Liver (tissue), 9 donors: Measurements from ENCODE around the gene STX10. TPM values are rescaled to one million over a fixed set of nuclear protein-coding genes. Genes with fewer than 3 reads are reported as not detected.

Source experiments
- DNase-seq: peaks from one replicate; pipeline ENCODE4 v3.0.0-alpha.2; 2017; ENCODE audit warnings: low spot score
- H3K27ac ChIP-seq, 2 donors: one replicate each; pipeline ENCODE4 v1.7.0; 2013; ENCODE audit warnings: inconsistent platforms in 2 of 2, low read length in 2 of 2, control low read depth in 1 of 2, low read depth in 1 of 2, mild to moderate bottlenecking in 1 of 2
- H3K27me3 ChIP-seq, 4 donors: one replicate each; pipeline versions ENCODE4 v1.6.1 to v1.7.0; 2013; ENCODE audit warnings: low read length in 3 of 4, inconsistent platforms in 1 of 4, mild to moderate bottlenecking in 1 of 4, moderate library complexity in 1 of 4; ENCODE audit not compliant: control insufficient read depth in 4 of 4, insufficient read depth in 4 of 4
- H3K36me3 ChIP-seq, 4 donors: one replicate each; pipeline versions ENCODE4 v1.6.1 to v1.7.0; 2013; ENCODE audit warnings: low read length in 3 of 4, mild to moderate bottlenecking in 3 of 4, low read depth in 1 of 4, moderate library complexity in 1 of 4; ENCODE audit not compliant: control insufficient read depth in 4 of 4, insufficient read depth in 3 of 4
- H3K4me1 ChIP-seq, 4 donors: one replicate each; pipeline versions ENCODE4 v1.6.1 to v1.7.0; 2013; ENCODE audit warnings: low read length in 3 of 4, mild to moderate bottlenecking in 3 of 4, moderate library complexity in 1 of 4; ENCODE audit not compliant: control insufficient read depth in 4 of 4, insufficient read depth in 4 of 4
- H3K4me3 ChIP-seq, 3 donors: one replicate each; pipeline versions ENCODE4 v1.6.1 to v1.7.0; 2013; ENCODE audit warnings: low read length in 3 of 3, control low read depth in 1 of 3, low read depth in 1 of 3, mild to moderate bottlenecking in 1 of 3
- H3K9ac ChIP-seq, 2 donors: one replicate each; pipeline ENCODE4 v1.7.0; 2013; ENCODE audit warnings: low read length in 2 of 2, mild to moderate bottlenecking in 2 of 2, moderate library complexity in 2 of 2, control low read depth in 1 of 2, low read depth in 1 of 2
- H3K9me3 ChIP-seq, 4 donors: one replicate each; pipeline versions ENCODE4 v1.6.1 to v1.7.0; 2013; ENCODE audit warnings: low read length in 3 of 4; ENCODE audit not compliant: control insufficient read depth in 4 of 4
- GABPA ChIP-seq, 2 donors: IDR thresholded peaks in 1 of 2; conservative IDR thresholded peaks in 1 of 2; 2 replicates each; pipeline ENCODE4 v1.6.1; 2016; ENCODE audit warnings: antibody characterized with exemption in 2 of 2, mild to moderate bottlenecking in 1 of 2, moderate library complexity in 1 of 2
- JUND ChIP-seq, 2 donors: IDR thresholded peaks; 2 replicates each; pipeline ENCODE4 v1.6.1; 2016; ENCODE audit warnings: antibody characterized with exemption in 2 of 2
- NR2F2 ChIP-seq: IDR thresholded peaks from 2 replicates; pipeline ENCODE4 v1.6.1; 2016; ENCODE audit warnings: antibody characterized with exemption
- REST ChIP-seq: IDR thresholded peaks from 2 replicates; pipeline ENCODE4 v1.6.1; 2016; ENCODE audit warnings: antibody characterized with exemption, mild to moderate bottlenecking
- SP1 ChIP-seq: IDR thresholded peaks from 2 replicates; pipeline ENCODE4 v1.6.1; 2018; ENCODE audit warnings: antibody characterized with exemption, mild to moderate bottlenecking
- ZBTB33 ChIP-seq: IDR thresholded peaks from 2 replicates; pipeline ENCODE4 v1.6.1; 2016; ENCODE audit warnings: antibody characterized with exemption
- WGBS: extraction: QIAGEN DNeasy Blood & Tissue Kit; methylation state at CpG from one replicate; pipeline ENCODE4 v1.1.7; 2013; 5-methylcytosine and 5-hydroxymethylcytosine counted together
- polyA plus RNA-seq, 2 donors: library from polyadenylated mRNA; stranded (reverse) in 1 of 2; unstranded in 1 of 2; fragments of 200-250 nt in 1 of 2; fragments of >200 nt in 1 of 2; fragmentation: Nextera tagmentation in 1 of 2; extraction: Ambion mirVana in 1 of 2; gene quantifications; one replicate each; pipeline versions ENCODE4 v1.2.1 to v1.2.3, GENCODE V29; 2013 to 2015
- total RNA-seq, 2 donors: library from RNA; depleted of rRNA; stranded (reverse); fragments of >200 nt; gene quantifications; one replicate each; pipeline ENCODE4 v1.2.3, GENCODE V29; 2014
- TF ChIP-seq, protein P1 (sequence below): IDR thresholded peaks from 2 replicates; pipeline ENCODE4 v1.6.1; 2016; ENCODE audit warnings: antibody characterized with exemption
- TF ChIP-seq, protein P2 (sequence below): IDR thresholded peaks from 2 replicates; pipeline ENCODE4 v1.6.1; 2016; ENCODE audit warnings: antibody characterized with exemption
- donor health status: healthy.
- donor health status: healthy.
- donor health status: healthy.
- donor health status: healthy.
- donor health status: healthy.

Gene STX10
- total and polyA plus RNA-seq, 4 donors, result 15.7 to 32.7 (median 21.2) TPM

DNA sequence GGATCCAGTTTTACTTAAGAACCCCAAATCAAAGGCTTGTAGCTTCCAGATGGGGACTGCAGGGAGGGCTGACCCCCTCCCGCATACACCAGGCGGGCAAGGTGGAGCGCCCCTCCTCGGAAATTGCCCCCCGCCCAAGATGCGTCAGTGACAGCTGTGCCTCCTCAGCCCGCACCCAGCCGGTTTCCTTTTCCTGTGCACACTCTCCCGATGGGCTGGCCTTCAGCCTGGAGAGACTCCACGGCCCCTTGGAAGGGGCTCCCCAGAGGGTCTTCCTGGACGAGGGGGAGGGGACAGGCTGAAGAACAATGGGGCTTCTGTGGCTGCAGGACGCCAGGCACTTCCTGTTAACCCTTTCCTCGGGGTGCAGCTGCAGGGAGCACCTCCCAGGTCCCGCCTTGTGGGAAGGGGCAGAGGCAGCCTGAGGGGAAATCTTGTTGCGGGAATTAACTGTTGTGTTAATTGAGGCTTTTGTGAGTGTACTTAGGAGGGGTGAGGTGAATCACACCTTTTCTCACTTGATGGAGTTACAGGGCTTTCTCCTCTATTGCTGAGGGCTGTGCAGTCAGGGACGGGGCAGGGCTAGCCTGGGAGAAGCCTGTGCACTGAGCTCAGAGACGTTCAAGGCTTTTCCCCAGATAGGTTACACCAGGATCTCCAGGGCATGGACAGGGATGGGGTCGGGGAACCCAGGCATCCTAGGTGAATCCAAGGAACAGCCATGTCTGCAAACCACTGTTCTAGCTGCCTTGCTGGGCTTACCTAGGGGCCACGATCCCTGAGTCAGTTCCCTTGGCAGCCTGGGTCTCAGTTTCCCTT, 14.4 kb upstream of the STX10 start:
- WGBS, result 54% methylated on average over 19 of the region's 19 CpGs
- no peaks in the 10 kb centered on the region for H3K36me3 ChIP-seq
- TF ChIP-seq, protein P1, sequence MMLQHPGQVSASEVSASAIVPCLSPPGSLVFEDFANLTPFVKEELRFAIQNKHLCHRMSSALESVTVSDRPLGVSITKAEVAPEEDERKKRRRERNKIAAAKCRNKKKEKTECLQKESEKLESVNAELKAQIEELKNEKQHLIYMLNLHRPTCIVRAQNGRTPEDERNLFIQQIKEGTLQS, result no peak
- TF ChIP-seq NR2F2, result peak; percentile 53
- TF ChIP-seq REST, result no peak
- no peak for TF ChIP-seq ZBTB33
- TF ChIP-seq GABPA (IDR thresholded peaks at IDR 0.05 in 1 of 2, conservative IDR thresholded peaks at IDR 0.05 in 1 of 2), result no peak
- peak; percentile 30 for TF ChIP-seq SP1
- no peak overlapping the region for H3K9ac ChIP-seq
- no peak for DNase-seq
- H3K9me3 ChIP-seq, result no peaks in the 10 kb centered on the region
- no peak overlapping the region for H3K4me3 ChIP-seq
- no peaks in the 10 kb centered on the region for H3K27me3 ChIP-seq
- peaks cover 9 to 50% (median 22%) of the 10 kb centered on the region in 4 donors for H3K4me1 ChIP-seq
- H3K27ac ChIP-seq, result peak overlapping the region; percentile 87 to 94

DNA sequence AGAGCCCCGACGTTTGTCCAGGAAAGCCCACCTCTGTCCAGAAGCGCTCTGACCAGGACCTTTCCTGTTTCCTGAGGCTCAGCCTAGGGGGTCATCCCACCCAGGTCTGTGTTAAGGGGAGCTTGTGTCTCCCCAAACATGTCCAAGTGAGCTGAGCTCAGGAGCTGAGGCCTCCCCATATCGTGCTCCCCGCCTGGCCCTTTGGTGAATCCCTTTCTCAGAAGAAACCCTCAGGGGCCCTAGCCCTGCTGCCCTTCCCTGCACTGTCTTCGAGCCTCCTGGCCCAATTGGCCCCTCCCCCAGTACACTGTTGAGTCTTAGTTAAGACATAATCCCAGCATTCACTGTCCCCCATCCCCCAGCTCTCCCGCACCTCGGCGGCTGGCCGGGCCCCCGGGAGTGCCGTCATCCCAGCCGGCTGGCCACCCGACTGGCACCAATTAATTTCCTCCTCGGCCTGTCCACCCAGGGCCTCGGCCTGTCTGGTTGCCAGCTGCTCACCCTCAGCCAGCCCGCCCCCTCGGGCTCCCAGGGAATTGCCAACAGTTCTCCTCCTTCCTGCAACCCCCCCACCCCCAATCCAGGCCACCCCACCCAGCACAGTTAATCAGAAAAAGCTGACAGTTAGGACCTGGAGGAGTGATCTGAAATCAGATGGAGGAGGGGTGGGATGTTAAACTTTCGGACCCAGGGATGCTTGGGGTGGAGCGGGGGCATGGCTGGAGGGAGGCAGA, 13.6 kb upstream of the STX10 start:
- Histone ChIP-seq H3K27me3 (no peaks in the 10 kb centered on the region), H3K27ac (peak overlapping the region; percentile 87 to 94), H3K36me3 (no peaks in the 10 kb centered on the region), H3K9me3 (no peaks in the 10 kb centered on the region), H3K4me3 (peak overlapping the region in 1 of 3 donors; percentile 51), H3K4me1 (peaks cover 9 to 50% (median 22%) of the 10 kb centered on the region in 4 donors), H3K9ac (peak overlapping the region; percentile 1 to 82)
- 52% methylated on average over 20 of the region's 20 CpGs for WGBS
- no peak for DNase-seq
- TF ChIP-seq JUND (IDR thresholded peaks at IDR 0.05) (no peak), NR2F2 (no peak), ZBTB33 (no peak)
- TF ChIP-seq, protein P2, sequence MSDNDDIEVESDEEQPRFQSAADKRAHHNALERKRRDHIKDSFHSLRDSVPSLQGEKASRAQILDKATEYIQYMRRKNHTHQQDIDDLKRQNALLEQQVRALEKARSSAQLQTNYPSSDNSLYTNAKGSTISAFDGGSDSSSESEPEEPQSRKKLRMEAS, result no peak
